Stimulated activated CD8-positive, alpha-beta memory T cell treated with anti-CD3 and anti-CD28 coated beads, Interleukin-12 subunit alpha, Interleukin-12 subunit beta, amount 100 ng/mL, for 24 hours (primary cell): ENCODE measurements around the gene SPOCK1.

Source experiments
- DNase-seq: peaks from one replicate; pipeline ENCODE4 v3.0.0-alpha.2; 2020; ENCODE audit errors: extremely low read depth

Gene SPOCK1

DNA sequence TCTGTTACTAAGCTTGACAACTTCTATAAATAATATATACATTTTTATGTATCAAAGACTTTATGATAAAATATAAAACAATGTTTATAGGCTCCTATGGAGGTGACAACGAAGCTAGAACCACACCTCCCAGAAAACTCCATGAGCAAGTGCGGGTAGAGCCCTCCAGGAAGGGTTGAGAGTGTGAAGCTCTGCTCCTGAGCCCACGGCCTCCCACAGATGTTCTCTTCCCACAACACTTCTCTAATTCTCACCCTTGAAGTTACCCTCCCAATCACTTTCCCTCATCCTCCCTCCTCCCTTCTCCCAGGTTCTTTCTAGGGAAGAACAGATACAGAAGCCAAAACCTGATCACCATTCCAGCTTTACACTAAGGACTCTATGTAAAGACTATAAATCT is 427.6 kb downstream of the SPOCK1 start:
- DNase-seq: no peak

- DNase-seq: no peak
These were observed 428.6 kb downstream of the SPOCK1 start for GRCh38 chr5:137070521-137070920.

DNA sequence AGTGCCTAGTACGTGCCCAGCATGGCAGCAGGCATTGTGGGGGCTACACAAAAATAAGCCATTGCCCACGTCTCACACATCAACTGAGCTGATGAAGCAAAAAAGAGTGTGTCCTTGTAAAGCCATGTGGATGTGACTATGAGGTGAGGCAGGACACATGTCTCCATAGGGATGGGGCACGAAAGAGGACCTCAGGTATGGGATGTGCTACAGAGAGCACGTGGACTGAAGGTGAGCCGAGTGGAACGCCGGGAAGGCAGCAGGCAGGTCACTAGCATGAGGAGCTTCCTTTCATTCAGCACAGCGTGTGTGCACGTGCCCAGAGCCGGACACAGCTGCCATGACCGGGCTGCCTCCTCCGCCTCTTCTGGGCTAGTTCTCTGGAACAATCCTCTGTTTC is 429.8 kb downstream of the SPOCK1 start:
- no peak for DNase-seq

DNA sequence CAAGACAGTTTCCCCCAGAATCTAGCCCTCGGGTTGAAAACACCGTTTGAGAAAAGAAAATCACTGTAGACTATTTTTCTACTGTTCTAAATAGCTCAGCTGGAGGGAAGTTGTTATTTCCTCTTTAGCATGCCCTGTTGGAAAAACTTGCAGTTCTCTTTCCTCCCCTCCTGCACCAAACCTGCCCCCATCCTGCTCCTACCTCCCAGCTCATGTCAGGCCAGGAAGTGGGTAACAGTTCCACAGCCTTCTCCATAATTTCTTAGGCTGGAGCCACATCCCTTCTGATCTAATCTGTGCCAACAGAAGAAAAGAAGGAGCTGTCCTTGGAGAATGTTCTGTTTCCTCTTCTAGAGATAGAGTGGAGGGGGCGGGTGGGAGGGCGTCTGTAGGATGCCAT is 437.7 kb downstream of the SPOCK1 start:
- DNase-seq: no peak

- DNase-seq: no peak
These were observed 441.0 kb downstream of the SPOCK1 start for GRCh38 chr5:137058089-137058488.

DNA sequence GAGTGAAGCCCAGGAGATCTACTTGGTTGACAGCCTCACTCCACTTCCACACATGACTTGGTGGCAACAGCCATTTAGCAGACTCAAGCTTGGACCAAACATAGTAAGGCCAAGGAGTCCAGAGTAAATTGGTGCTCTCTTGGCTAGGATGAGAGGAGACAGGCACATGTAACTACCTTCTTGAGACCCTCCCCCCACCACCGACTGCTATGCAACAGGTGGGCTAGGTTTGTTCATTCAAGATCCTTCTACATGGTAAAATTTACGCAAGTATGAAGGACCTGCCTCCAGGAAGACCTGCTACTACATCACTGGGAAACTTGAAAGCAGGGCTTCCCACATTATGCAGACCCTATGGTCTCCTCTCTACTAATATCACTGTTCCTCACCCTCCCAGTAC is 442.4 kb downstream of the SPOCK1 start:
- no peak for DNase-seq

GRCh38 chr5:137055271-137055872 is 443.8 kb downstream of the SPOCK1 start:
- DNase-seq: no peak

DNA sequence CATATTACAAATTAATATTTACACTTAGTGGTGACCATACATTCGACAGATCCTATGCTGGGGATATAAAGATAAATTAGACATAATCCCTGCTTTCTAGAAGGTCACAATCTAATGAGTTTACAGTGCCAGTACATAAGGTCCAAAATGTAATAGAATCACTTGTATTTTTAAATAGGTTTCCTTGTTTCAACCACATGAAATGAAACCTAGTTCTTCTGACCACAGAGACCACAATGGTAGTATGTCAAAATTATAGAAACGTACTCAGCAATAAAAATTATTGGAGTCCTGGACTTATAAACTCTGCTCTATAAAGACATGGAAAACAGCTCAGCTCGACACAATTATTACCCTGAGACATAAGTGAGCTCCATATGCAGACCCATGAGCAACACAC is 444.3 kb downstream of the SPOCK1 start:
- no peak for DNase-seq

DNA sequence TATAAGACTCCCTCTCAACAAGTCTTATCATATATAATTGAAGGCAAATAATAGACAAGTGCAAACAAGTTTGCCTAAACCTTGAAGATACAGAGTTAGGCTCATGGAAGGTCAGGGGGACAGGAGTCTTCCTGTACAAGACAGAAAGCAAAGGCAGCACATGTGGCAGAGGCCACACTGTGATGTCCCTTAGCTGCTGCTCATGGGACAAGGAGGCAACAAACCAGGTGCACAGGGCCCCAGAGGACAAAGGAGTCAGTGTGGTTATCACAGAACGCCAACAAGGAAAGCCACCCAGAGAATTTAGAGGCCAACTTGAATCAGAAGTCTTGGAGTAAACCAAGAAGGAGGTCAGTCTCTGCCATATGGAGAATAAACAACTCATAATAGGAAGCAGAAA is 444.8 kb downstream of the SPOCK1 start:
- no peak for DNase-seq

- no peak for DNase-seq
These were observed 448.0 kb downstream of the SPOCK1 start for GRCh38 chr5:137051161-137051560.

DNA sequence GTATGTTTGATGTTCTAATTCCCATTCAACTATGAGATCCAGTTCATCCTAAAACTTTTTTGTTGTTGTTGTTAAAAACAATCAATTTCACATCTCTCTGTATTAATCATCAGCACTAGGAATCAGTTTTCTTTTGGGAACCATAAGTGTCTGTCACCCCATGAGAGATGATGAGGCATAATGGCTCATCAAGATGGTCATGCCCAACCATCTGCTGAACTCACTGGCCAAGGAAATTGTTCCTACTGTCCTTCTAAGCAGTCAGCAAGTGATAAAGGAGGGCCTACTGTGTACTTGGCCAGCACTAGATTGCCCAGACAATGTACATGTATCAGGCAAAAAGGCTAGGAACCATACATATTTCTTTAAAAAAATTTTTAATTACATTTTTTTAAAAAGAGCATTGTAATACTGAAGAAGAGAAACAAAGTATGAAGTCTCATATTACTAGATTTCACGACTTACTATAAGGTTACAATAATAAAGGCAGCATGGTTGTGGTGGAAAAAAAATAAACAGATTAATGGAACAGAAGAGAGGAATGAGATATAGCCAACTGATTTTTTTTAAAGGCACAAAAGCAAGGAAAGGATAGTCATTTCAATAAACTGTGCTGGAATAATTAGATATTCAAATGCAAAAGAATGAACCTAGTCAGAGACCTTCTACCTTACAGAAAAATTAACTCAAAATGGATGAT is 458.3 kb downstream of the SPOCK1 start:
- no peak for DNase-seq

DNA sequence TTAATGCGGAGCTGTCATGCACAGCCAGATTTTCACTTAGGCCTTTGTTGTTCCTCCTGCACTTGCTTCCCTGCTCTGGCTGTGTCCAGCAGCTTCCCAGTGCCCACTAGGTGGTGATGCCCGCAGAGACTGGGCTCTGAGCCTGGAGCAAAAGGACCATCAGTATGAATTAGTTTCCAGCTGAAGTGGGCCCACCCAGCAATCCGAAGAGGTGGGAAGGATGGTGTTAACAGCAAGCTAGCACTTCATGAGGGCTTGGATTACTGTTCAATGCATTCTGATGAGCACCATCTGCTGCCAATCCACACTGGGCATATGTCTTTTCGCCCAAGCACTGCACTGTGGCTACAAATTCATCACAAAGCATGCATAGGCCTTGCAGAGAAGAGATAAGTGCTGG is 459.1 kb downstream of the SPOCK1 start:
- no peak for DNase-seq

DNA sequence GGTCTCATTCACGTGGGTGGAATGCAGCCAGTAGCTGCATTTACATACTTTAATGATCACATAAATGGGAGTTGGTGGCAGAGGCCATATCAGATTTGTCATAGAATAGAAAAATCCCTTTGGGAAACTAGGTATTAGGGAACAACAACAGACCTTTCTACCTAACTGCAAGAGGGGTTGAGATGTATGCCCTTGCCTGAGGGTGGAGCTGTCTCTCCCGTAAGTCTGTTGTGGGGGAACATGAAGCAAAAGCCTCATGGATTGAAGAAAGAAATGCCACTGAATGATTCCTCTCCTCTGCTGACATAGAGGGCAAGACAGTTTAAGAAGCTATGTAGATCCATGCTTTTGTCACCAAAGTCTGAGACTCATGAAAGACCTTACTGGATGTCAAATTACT is 461.3 kb downstream of the SPOCK1 start:
- no peak for DNase-seq

- no peak for DNase-seq
These were observed 462.5 kb downstream of the SPOCK1 start for GRCh38 chr5:137036640-137037039.

DNA sequence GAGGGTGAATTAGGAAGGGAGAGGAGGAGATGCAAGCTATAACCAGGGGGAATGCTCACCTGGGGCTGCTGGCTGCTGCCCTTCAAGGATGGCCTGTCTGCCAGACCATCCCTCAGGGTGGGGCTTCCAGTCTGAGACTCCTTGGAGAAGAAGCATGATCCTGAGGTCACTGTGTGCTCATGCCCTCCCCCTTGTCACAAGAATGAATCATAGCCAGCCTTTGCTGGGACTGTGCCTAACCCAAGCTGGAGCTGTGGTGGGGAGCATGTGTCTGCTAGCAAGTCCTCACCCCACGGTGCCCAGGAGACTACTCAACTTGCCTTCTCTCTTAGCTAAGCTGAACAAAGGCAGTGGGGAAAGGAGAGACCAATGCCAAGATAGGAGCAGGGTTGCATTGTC is 463.6 kb downstream of the SPOCK1 start:
- no peak for DNase-seq

GRCh38 chr5:137034764-137035479 is 464.2 kb downstream of the SPOCK1 start:
- no peak for DNase-seq

DNA sequence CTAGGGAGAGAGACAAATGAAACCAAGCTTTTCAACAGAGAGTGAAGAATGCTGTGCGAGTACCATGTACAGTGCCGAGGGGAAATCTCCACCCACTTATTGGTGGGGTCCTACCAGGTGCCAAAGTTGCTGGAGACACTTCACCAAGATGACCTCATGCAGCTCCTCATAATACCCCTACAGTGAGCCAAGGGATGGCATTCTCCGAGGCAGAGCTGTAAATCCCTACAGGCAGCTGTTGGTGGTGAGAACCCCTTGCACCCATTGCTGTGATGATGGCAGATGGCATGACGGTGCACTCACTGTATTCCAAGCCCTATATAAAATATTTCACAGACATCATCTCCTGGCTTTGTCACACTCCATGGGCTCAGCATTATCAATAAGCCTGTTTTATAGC is 464.9 kb downstream of the SPOCK1 start:
- DNase-seq: no peak

GRCh38 chr5:137032929-137033328 is 466.2 kb downstream of the SPOCK1 start:
- DNase-seq: no peak

DNA sequence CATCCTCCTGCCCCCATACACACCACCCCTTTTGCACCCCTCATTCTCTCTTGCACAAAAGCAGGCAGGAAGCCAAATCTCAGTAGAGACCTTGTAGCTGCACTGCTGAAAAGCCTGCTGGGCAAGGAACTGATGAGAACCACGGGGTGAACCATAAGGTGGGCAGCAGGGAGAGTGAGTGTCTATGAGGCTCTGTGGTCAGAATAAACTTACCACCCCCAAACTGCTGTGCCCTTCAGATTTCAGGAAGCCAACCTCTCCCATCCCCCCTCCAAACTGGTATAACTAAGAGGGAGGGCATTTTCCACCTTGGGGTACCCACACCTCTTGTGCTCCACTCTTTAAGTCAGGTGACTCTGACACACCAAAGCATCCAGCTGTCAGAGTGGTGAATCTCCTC is 471.4 kb downstream of the SPOCK1 start:
- DNase-seq: no peak

GRCh38 chr5:137026296-137026695 is 472.8 kb downstream of the SPOCK1 start:
- DNase-seq: no peak

- no peak for DNase-seq
These were observed 475.1 kb downstream of the SPOCK1 start for GRCh38 chr5:137024044-137024443.

- DNase-seq: no peak
These were observed 475.8 kb downstream of the SPOCK1 start for GRCh38 chr5:137023371-137023770.

GRCh38 chr5:137022725-137023124 is 476.4 kb downstream of the SPOCK1 start:
- no peak for DNase-seq
